Measurements from ENCODE around the gene STK39.
"Not testable (repeated sequence)": the region's sequence is repeated elsewhere in the genome, so short reads cannot be mapped to it uniquely, and the experiment has no call there.

The STK39 gene

DNA sequence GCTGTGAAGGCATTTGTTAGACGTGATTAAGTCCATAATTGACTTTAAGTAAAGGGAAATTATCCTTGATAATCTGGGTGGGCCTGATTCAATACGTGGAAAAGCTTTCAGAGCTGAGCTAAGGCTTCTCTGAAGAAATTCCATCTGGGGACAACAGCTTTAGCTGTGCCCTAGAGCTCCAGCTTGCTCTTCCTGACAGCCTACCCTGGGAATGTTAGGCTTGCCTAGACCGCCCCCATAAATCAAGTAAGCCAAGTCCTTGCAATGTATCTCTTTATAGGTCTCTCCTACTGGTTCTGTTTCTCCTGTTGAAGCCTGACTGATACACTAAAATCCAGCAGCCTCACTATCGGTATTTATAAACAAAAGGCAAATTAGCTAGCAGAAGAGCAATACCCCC, 160.0 kb downstream of the STK39 start:
- no peak for DNase-seq (ENCODE audit: low read depth)

DNA sequence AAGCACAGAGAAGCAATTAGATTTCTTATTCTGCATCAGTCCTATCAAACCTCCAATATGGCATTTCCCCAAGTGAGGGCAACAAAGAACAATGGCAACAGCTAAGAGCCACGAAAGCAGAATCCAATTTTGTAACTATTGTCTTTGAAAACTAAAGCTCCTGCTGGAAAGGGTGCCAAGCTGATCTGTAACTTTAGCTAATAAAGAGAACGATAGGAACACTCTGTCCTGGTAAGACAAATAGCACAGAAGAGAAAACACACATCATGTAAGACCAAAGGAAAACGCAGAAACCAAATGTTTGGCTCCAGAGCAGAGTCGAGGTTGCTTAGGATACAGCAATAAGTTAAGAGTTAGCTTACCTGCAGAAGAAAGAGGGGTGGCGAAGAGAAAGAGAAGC, 160.5 kb downstream of the STK39 start:
- no peak for DNase-seq (ENCODE audit: low read depth)

DNA sequence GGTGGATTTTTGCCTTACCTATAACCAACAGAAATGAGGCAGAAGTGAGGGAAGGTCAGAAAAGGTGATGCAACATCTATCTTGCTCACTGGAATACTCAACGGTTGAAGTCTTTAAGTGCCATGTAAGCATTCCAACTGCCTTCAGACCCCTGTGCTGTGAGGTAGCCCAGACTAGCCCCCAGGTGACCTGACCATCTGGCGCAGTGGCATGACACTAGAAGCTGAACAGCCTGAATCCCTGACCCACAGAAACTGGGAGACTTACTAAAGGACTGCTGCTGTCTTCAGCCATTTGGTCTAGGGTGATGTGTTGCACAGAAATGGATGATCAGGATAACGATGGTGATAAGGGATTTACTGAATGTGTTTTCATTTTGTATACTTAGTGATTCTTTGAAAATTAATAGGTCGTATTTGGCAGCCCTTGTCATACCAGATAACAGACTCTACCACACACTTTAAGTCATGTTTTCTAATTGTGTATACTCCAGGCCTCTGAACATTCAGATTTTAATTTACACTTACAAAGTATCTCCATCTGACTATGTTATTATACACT, 161.5 kb downstream of the STK39 start:
- no peak for DNase-seq (ENCODE audit: low read depth)

DNA sequence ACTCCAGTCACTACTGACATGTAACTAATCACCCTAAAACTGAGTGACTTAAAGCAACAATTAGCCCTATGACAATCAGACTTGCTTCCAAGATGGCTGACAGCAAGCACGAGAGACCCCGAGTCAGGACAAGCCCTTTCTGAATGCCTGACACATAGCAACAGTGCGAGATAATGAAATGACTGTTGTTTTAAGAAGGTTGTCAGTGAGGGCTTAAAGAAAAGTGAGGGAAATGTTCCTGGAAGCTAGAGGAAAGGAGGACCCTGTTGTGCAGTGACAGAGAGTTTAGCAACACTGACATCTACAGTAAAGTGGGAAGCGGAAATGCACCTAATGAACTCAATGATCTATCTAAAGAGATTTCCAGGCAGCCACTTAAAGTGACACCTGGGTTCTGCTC, 163.1 kb downstream of the STK39 start:
- no peak for DNase-seq (ENCODE audit: low read depth)

- not testable (repeated sequence) for DNase-seq (ENCODE audit: low read depth)
These were observed 165.9 kb downstream of the STK39 start for GRCh38 chr2:168081452-168081851.

DNA sequence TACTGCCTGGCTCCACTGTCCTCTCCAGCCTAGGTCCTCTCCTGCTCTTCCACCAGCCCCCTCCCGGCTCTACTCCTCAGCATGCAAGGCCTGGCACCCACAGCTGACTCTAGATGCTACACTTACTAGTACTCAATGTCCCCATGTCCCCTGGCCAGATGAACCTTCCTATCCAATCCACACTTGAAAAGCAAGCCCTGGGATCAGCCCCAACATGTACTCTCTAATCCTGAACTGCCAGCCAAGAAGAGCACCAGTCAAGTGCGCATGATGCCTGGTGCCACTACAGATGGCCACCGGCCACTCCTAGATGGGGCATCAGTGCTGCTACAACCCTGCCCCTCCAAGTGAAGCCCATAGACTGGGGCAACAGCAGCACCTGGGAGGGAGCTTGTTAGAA, 168.2 kb downstream of the STK39 start:
- no peak for DNase-seq (ENCODE audit: low read depth)

DNA sequence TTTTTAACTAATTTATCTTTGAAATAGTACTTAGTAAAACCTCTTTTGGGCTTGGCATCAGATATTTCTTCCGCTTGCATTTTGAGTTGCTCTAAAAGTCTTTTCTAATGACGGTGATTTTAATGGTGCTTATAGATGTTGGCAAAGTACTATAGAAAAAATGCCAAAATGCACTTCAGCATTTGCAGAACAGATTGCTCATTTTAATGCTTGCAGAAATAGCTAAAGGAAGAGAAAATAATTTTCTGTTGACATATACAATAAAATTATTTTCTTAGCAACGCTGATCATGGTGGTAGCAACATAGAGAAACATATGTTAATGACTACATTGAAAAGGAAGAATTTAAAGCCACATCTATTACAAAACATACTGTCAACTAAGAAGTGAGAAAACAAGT, 170.7 kb downstream of the STK39 start:
- DNase-seq (ENCODE audit: low read depth) = no peak

DNA sequence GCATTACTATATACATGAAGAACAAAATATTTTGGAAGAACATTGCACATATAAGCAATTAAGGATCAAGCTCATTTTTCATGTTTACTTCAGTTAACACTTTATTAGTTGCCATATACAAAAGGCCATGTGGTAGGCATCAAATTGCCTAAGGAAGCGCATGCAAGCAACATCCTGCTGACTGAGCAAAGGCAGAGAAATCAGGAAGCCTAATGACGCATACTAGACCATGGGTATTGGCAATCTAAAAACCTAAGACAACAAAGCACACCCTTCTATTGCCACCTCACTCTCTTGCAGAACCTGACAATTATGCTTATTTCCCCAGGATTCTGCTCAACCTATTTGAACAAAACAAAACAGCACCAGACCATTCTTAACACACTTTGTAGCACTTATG, 171.9 kb downstream of the STK39 start:
- no peak for DNase-seq (ENCODE audit: low read depth)

DNA sequence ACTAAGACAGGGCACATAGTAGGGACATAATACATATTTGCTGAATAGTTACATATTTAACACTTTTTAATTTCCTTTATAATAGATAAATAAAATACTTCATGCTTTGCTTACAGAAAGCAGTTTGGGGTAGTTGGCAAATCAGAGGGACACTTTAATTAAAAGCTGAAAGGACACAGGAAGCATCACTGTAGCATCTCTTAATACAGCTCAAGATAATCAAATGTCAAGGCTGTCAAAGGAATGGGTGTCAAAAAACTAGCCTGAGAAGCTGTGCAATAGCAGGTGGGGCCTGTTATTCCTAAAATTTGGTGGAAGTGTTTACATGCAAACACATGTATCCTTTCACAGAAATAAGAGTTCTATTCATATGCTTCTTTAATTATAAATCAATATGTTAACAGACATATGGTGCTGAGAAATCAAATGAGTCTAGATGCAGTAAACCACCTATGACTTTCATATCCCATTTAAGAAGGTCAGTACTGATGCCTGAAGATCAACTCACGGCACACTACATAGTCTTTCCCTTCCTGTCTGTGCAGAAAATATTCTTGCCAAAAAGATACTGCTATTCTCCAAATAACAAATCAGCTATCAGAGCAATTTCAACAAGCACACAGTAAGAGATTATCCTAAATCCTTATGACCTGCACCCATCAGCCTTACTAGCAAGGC, 174.6 kb downstream of the STK39 start:
- no peak for DNase-seq (ENCODE audit: low read depth)

DNA sequence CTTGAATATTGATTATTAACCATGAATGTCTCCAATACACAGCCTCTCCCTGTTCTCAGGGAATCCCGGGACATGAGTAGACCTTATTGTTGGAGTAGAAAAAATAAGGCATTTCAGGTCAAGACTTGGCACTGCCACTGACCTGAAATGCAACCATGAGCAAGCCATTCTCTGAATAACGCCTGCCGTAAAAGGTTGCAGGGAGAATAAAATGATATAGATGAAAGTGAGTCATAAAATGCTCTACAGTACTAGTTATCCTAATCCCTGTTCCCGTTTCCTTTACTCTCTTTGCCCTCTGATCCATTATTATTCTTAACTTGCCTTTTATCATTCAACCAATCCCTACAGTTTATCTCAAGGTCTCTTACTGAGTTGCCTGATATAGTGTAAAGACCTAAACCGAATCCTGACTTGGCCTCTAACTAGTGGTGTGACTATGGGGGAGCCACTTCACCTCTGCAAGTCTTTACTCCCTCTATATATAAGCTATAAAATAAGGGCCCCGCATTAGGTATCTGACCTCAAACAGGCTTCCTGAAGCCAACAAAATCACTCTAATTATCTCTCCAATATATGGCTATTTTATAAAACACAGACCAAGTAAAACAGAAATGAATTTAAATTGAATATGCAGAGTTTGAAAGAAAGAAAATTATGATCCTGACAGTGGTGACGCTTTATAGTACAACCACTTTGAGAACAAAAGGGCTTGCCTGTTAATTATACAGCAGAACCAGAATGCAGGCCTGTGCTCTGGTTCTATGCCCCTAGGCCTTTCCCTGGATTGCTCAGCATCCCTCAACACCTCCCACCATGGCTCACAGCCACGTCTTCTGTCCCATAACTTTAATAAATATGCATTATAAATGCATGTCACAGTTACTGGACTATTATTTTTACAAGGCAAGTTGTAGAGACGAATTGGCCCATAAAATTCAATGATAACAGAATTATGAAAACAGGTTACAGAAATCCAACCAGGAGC, 183.1 kb downstream of the STK39 start:
- no peak for DNase-seq (ENCODE audit: low read depth)

DNA sequence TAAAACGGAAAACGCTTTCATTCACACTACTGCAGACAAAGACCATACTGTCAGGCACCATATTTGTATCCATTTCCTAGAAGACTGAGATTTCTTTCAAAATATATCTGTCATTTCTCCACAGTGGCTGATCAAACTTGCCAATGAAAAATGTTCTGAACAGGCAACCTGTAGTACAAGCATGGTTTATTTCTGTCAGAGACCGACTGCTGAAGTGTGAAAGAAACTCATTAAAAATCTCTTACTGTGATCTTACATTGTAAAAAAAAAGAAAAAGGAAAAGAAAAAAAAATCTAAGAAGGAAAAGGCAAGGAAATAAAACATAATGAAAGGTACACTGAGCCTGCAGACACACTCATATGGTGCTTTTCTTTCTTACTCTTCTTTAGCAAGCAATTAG, 184.5 kb downstream of the STK39 start:
- no peak for DNase-seq (ENCODE audit: low read depth)

DNA sequence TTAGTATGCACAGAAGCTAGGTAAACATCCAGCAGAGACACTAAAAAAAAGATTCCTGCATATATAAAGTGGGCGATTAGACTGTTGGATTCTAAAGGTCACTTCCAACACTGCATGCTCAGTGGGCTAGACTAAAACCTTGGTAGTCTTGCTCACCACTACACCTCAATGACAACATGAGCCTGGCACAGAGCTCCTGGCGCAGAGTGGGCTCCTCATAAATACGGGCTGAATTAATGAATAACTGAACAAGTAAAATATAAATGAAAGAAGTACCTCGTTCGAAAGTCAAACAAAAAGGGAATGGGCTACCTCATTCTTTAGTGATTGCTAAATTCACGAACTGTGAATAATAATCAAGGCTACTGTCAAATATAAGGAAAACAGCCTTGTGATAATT, 185.3 kb downstream of the STK39 start:
- DNase-seq (ENCODE audit: low read depth) = no peak

GRCh38 chr2:168060986-168061750, 186.2 kb downstream of the STK39 start:
- DNase-seq (ENCODE audit: low read depth) = no peak

DNA sequence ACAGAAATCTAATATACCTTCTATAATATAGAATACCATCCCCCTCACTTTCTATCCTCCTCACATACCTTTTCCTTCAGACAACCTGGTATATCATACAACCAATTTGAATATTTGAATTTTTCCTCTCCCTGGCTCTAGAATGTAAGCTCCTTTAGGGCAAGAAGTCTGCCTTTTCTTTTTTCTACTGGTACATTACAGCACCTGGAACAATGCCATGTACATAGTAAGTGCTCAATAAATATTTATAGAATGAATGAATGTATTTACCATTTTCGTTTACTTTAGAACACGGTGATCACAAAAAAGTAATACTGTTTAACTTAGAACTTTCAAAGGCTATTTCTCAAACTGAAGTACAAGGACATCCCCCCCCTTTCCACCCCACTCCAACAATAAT, 187.6 kb downstream of the STK39 start:
- DNase-seq (ENCODE audit: low read depth) = no peak

- no peak for DNase-seq (ENCODE audit: low read depth)
These were observed 188.7 kb downstream of the STK39 start for GRCh38 chr2:168058675-168059074.

- DNase-seq (ENCODE audit: low read depth) = no peak
These were observed 191.1 kb downstream of the STK39 start for GRCh38 chr2:168056242-168056787.

DNA sequence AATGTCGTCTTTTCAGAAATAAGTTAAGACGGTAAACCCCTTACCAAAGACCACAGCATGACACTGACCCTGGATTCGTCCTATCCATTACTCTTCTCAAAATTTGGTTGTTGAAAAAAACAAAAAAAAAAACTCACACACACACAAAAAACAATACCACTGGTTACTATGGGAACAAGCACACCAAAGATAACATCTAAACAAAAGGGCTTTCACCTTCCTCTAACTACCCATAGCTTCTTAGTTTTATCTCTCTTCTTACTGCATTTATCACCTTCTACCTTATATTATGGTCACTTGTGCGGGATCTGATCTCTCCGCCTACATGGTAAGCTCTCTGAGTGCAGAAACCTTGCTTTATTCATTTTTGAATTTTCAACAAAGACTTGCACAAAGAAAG, 192.7 kb downstream of the STK39 start:
- DNase-seq (ENCODE audit: low read depth) = no peak

GRCh38 chr2:168053676-168054075, 193.7 kb downstream of the STK39 start:
- DNase-seq (ENCODE audit: low read depth) = no peak

GRCh38 chr2:168052773-168053172, 194.6 kb downstream of the STK39 start:
- no peak for DNase-seq (ENCODE audit: low read depth)

- no peak for DNase-seq (ENCODE audit: low read depth)
These were observed 197.0 kb downstream of the STK39 start for GRCh38 chr2:168050377-168050776.

DNA sequence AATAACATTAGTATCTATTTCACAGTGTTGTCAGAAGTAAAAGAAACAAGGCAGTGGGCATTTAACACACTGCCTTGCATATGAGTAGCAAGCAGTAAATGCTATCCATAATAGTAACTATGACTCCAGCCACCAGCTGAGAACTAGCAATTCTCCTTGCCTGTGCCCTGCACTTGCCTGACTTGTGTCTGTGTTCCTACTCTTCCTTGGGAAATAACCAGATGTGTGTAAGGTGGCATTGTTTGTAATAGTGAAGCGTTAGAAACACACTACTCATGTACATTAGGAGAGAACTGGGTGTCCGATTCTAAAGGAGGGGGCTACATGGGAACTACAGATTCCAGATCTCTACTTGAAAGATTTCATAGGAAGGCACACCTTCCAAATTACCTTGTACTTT, 197.8 kb downstream of the STK39 start:
- no peak for DNase-seq (ENCODE audit: low read depth)

GRCh38 chr2:168047091-168047690, 200.2 kb downstream of the STK39 start:
- DNase-seq (ENCODE audit: low read depth) = no peak

All from activated T-cell treated with anti-CD3 and anti-CD28 coated beads for 24 hours (primary cell).